B cell (primary cell): ENCODE measurements around the gene TAF1B. TPM values are rescaled to one million over a fixed set of nuclear protein-coding genes. Genes with fewer than 3 reads are reported as not detected.

ENCODE experiments used
- ATAC-seq: fragments of 200-7000 bp; cut with Tn5 transposase; one replicate; pipeline ENCODE4 v1.10.0; 2021; ENCODE audit warnings: low read depth, mild to moderate bottlenecking, moderate number of reproducible peaks, moderate library complexity
- CTCF ChIA-PET: fragments of 350-600 bp; sonication (Branson Sonifier 250); formaldehyde crosslinking; loops from one replicate; lab custom pipeline; 2021; ENCODE audit warnings: antibody characterized with exemption, inconsistent platforms; lab: Charles Lee
- POLR2A ChIA-PET: fragments of 350-600 bp; sonication (Branson Sonifier 250); formaldehyde crosslinking; loops from one replicate; lab custom pipeline; 2021; ENCODE audit warnings: antibody characterized with exemption; lab: Charles Lee
- DNase-seq: peaks from one replicate; pipeline ENCODE4 v3.0.0; 2013
- H2AFZ ChIP-seq: 2 replicates; pipeline ENCODE4 v1.6.1; 2012; ENCODE audit warnings: mild to moderate bottlenecking, low read depth, low read length; ENCODE audit not compliant: insufficient read depth, poor library complexity, severe bottlenecking
- H3K27ac ChIP-seq, 2 donors: 1 replicate in 1 of 2; 2 replicates in 1 of 2; pipeline ENCODE4 v1.5.1; 2012 to 2013; ENCODE audit warnings: low read length in 2 of 2, mild to moderate bottlenecking in 2 of 2, moderate library complexity in 1 of 2
- H3K27me3 ChIP-seq, 4 experiments: fragments of 200-600 bp in 1 of 4; sonication (generic) in 1 of 4; replicated peaks in 1 of 4; 1 replicate in 2 of 4; 2 replicates in 2 of 4; pipeline versions ENCODE4 v1.6.1 to v1.7.0; 2013 to 2016; ENCODE audit warnings: low read length in 3 of 4, mild to moderate bottlenecking in 2 of 4, mixed read lengths in 1 of 4, moderate library complexity in 1 of 4; ENCODE audit not compliant: insufficient read depth in 4 of 4, control insufficient read depth in 3 of 4; ENCODE audit errors: control extremely low read depth in 1 of 4
- H3K36me3 ChIP-seq, 2 experiments: replicated peaks in 1 of 2; 1 replicate in 1 of 2; 2 replicates in 1 of 2; pipeline versions ENCODE4 v1.6.1 to v1.7.1; 2013; ENCODE audit warnings: low read length in 1 of 2; ENCODE audit not compliant: insufficient read depth in 2 of 2, control insufficient read depth in 1 of 2; ENCODE audit errors: control extremely low read depth in 1 of 2, extremely low read depth in 1 of 2
- H3K4me1 ChIP-seq, 2 donors: fragments of 200-600 bp in 1 of 2; sonication (generic) in 1 of 2; 1 replicate in 1 of 2; 2 replicates in 1 of 2; pipeline versions ENCODE4 v1.5.1 to v1.6.1; 2013 to 2017; ENCODE audit warnings: low read length in 2 of 2; ENCODE audit not compliant: control insufficient read depth in 2 of 2, insufficient read depth in 2 of 2
- H3K4me2 ChIP-seq: replicated peaks from 2 replicates; pipeline ENCODE3; 2012; ENCODE audit warnings: mild to moderate bottlenecking, low read depth, low read length; ENCODE audit not compliant: poor library complexity, severe bottlenecking
- H3K4me3 ChIP-seq, 5 experiments: fragments of 200-600 bp in 1 of 5; sonication (generic) in 1 of 5; 1 replicate in 3 of 5; 2 replicates in 2 of 5; pipeline versions ENCODE4 v1.5.1 to v1.7.0; 2011 to 2016; ENCODE audit warnings: low read length in 4 of 5, mild to moderate bottlenecking in 4 of 5, low read depth in 2 of 5, control low read depth in 1 of 5, moderate library complexity in 1 of 5; ENCODE audit not compliant: insufficient read depth in 1 of 5; ENCODE audit errors: control extremely low read depth in 1 of 5, extremely low read depth in 1 of 5
- H3K79me2 ChIP-seq: fragments of 200-600 bp; sonication (generic); one replicate; pipeline ENCODE4 v1.6.0; 2016; ENCODE audit warnings: low read length; ENCODE audit not compliant: control insufficient read depth, insufficient read depth
- H3K9ac ChIP-seq: fragments of 200-600 bp; sonication (generic); 2 replicates; pipeline ENCODE4 v1.6.1; 2017; ENCODE audit warnings: mild to moderate bottlenecking, low read length, moderate library complexity
- H3K9me3 ChIP-seq, 3 donors: one replicate each; pipeline versions ENCODE4 v1.6.1 to v1.7.1; 2013; ENCODE audit warnings: low read length in 2 of 3; ENCODE audit not compliant: control insufficient read depth in 2 of 3, insufficient read depth in 1 of 3; ENCODE audit errors: control extremely low read depth in 1 of 3
- H4K20me1 ChIP-seq: 2 replicates; pipeline ENCODE4 v1.6.0; 2012; ENCODE audit warnings: mild to moderate bottlenecking, low read length; ENCODE audit not compliant: insufficient read depth, control insufficient read depth, poor library complexity, severe bottlenecking
- H3K27ac Mint-ChIP-seq: one replicate; pipeline ENCODE4 v1.8.0; 2021; ENCODE audit warnings: mixed read lengths
- H3K27me3 Mint-ChIP-seq: one replicate; pipeline ENCODE4 v1.8.0; 2021; ENCODE audit warnings: mixed read lengths
- H3K4me1 Mint-ChIP-seq: one replicate; pipeline ENCODE4 v1.8.0; 2021; ENCODE audit warnings: mixed read lengths
- H3K4me3 Mint-ChIP-seq: one replicate; pipeline ENCODE4 v1.8.0; 2021; ENCODE audit warnings: mixed read lengths
- H3K9me3 Mint-ChIP-seq: one replicate; pipeline ENCODE4 v1.8.0; 2022; ENCODE audit warnings: mixed read lengths; ENCODE audit not compliant: insufficient read depth
- CTCF ChIP-seq: fragments of 200-600 bp; IDR thresholded peaks from one replicate; pipeline ENCODE4 v1.8.0; 2022; ENCODE audit warnings: antibody characterized with exemption, mild to moderate bottlenecking
- EZH2 ChIP-seq: IDR thresholded peaks from 2 replicates; pipeline ENCODE4 v1.6.1; 2012; ENCODE audit warnings: borderline replicate concordance, low read depth, mild to moderate bottlenecking, moderate library complexity, low read length; ENCODE audit not compliant: insufficient read depth, poor library complexity, severe bottlenecking
- WGBS: methylation state at CpG from one replicate; pipeline ENCODE4 v1.1.5; 2013; ENCODE audit warnings: missing lambda C conversion rate; ENCODE audit not compliant: insufficient coverage; 5-methylcytosine and 5-hydroxymethylcytosine counted together
- intact Hi-C: fragments of 100-400 bp; cut with micrococcal nuclease; formaldehyde crosslinking; loops from one replicate; pipeline ENCODE4 v1.10.0; 2022
- polyA plus RNA-seq: library from polyadenylated mRNA; depleted of rRNA; stranded (reverse); fragments of >200 nt; gene quantifications from 2 replicates; pipeline ENCODE4 v1.2.3, GENCODE V29; 2012
- total RNA-seq, 2 donors: library from RNA; stranded (reverse); fragments of 120-200 nt in 1 of 2; gene quantifications; 1 replicate in 1 of 2; 2 replicates in 1 of 2; pipeline versions ENCODE4 v1.2.3 to v1.2.4, GENCODE V29; 2013 to 2022

The TAF1B gene
- total and polyA plus RNA-seq, 2 donors (not counting 1 experiment from before 2014, with no cell fraction given), result 4.5 to 25.5 TPM

DNA sequence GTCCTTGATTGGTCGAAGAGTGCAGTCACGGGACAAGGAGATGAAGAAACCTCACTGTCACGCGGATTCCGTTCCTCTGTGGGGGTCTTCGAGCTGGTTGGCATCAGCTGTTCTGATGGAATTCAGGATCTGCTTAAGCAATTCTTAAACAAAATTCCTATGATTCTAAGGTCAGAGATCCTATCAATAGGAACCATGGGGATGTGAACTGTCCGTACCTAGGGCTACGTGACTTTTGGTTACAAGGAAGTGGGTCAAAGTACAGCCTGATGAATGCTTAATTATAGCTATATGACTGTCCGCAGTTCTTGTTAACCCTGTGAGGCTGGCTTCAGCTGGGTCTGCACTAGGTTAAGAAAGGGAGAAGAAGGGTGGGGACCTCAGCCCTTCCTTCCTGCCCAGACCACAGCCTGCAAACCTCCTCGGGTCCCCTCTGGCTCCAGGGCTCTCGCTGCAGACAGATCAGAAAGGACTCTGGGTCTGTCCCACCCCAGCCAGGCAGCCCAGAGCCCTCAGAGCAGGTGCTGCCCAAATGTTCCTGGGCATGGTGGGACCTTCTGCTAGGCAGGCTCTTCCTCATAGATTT is 44.2 kb upstream of the TAF1B start:
- Histone ChIP-seq H2AFZ (peak overlapping the region; percentile 57), H3K27ac (no peak overlapping the region), H3K9me3 (peaks cover 0 to 1% (median 0%) of the 10 kb centered on the region in 3 donors), H3K9ac (peak overlapping the region; percentile 41), H3K36me3 (no peaks in the 10 kb centered on the region), H4K20me1 (no peaks in the 10 kb centered on the region), H3K27me3 (peaks cover 0 to 4% (median 0%) of the 10 kb centered on the region in 4 experiments), H3K4me2 (peak overlapping the region; percentile 63), H3K4me3 (peak overlapping the region in 3 of 5 experiments; percentile 5 to 49 (median 21)), H3K79me2 (no peaks in the 10 kb centered on the region), H3K4me1 (peaks cover 13 to 20% of the 10 kb centered on the region in 2 donors)
- TF ChIP-seq EZH2, result no peak
- no peak for TF ChIP-seq CTCF
- WGBS, result 20% methylated on average over 1 of the region's 11 CpGs
- no peaks in the 10 kb centered on the region for H3K9me3 Mint-ChIP-seq
- peaks cover 25% of the 10 kb centered on the region for H3K4me1 Mint-ChIP-seq
- peaks cover 7% of the 10 kb centered on the region for H3K27me3 Mint-ChIP-seq
- peak overlapping the region; percentile 66 for H3K27ac Mint-ChIP-seq
- peak overlapping the region; percentile 59 for H3K4me3 Mint-ChIP-seq
- CTCF ChIA-PET, result interaction anchor here (0.5 to 5.9 kb wide), 9 partner anchors 8 to 324 kb away, joined by 3 to 47 read pairs (median 6); partner anchors contain the start of gene IAH1
- intact Hi-C loops, result loop anchor here (1.0 kb wide), 1 partner anchor 249 kb away; no protein-coding TSS in a partner anchor
- POLR2A ChIA-PET, result no interaction called here
- no peak for DNase-seq
- ATAC-seq, result no peak
